GM12878 (cell line): ENCODE results near the gene ECPAS. TPM values are rescaled to one million over a fixed set of nuclear protein-coding genes. Genes with fewer than 3 reads are reported as not detected.
"Not testable (repeated sequence)": the region's sequence is repeated elsewhere in the genome, so short reads cannot be mapped to it uniquely, and the experiment has no call there.

Experiments
- ATAC-seq: fragments of 200-7000 bp; cut with Tn5 transposase; 3 replicates; pipeline ENCODE4 v1.9.1; 2020; ENCODE audit warnings: mild to moderate bottlenecking, moderate library complexity
- BruUV-seq: library from RNA; stranded (reverse); fragments of 400-500 nt; replicated peaks from 2 replicates; lab custom pipeline; 2021; lab: Mats Ljungman, UMichigan
- CTCF ChIA-PET: fragments of 300-600 bp; sonication (Branson Sonifier 250); formaldehyde crosslinking; extraction: SDS; loops from one replicate; lab custom pipeline; 2021; ENCODE audit warnings: inconsistent platforms; lab: Yijun Ruan, JAX
- POLR2A ChIA-PET: fragments of 350-600 bp; formaldehyde crosslinking; extraction: SDS; loops from one replicate; lab custom pipeline; 2021; ENCODE audit warnings: inconsistent platforms; lab: Charles Lee
- RAD21 ChIA-PET: fragments of 300-600 bp; sonication (Branson Sonifier 250); formaldehyde crosslinking; loops from one replicate; lab custom pipeline; 2023; ENCODE audit warnings: antibody characterized with exemption; ENCODE audit not compliant: unreplicated experiment; lab: Charles Lee
- SMC1A ChIA-PET: fragments of 300-600 bp; sonication (Branson Sonifier 250); formaldehyde crosslinking; loops from one replicate; lab custom pipeline; 2023; ENCODE audit not compliant: unreplicated experiment, uncharacterized antibody; lab: Charles Lee
- DNase-seq: peaks from one replicate; pipeline ENCODE4 v3.0.0-alpha.2; 2011; ENCODE audit warnings: low read depth, low spot score
- FAIRE-seq: peaks from 3 replicates; lab custom pipeline; 2011; peaks lifted over from hg19 to GRCh38; lab: Jason Lieb, UNC
- H2AFZ ChIP-seq: 2 replicates; pipeline ENCODE4 v1.6.0; 2011; ENCODE audit warnings: low read depth, low read length, control low read depth; ENCODE audit not compliant: control insufficient read depth
- H3K27ac ChIP-seq: 2 replicates; pipeline ENCODE4 v1.5.1; 2011; ENCODE audit warnings: control low read depth; ENCODE audit not compliant: control insufficient read depth, insufficient read depth
- H3K27me3 ChIP-seq, 2 experiments: replicated peaks in 1 of 2; 2 replicates each; pipeline versions ENCODE4 v1.6.0 to v1.6.1; 2011; ENCODE audit warnings: low read length in 1 of 2; ENCODE audit not compliant: control insufficient read depth in 2 of 2, insufficient read depth in 2 of 2
- H3K36me3 ChIP-seq, 2 experiments: 2 replicates each; pipeline ENCODE4 v1.5.1; 2011; ENCODE audit warnings: low read length in 1 of 2; ENCODE audit not compliant: control insufficient read depth in 2 of 2, insufficient read depth in 2 of 2
- H3K4me1 ChIP-seq: 2 replicates; pipeline ENCODE4 v1.6.1; 2011; ENCODE audit warnings: mild to moderate bottlenecking, low read length, moderate library complexity, mixed read lengths; ENCODE audit not compliant: control insufficient read depth, insufficient read depth
- H3K4me2 ChIP-seq: 2 replicates; pipeline ENCODE4 v1.6.0; 2011; ENCODE audit warnings: control low read depth; ENCODE audit not compliant: control insufficient read depth, insufficient read depth
- H3K4me3 ChIP-seq: fragments of 200-600 bp; sonication (generic); 2 replicates; pipeline ENCODE4 v1.5.1; 2016
- H3K79me2 ChIP-seq: 2 replicates; pipeline ENCODE4 v1.6.0; 2011; ENCODE audit warnings: low read length; ENCODE audit not compliant: control insufficient read depth, insufficient read depth
- H3K9ac ChIP-seq: 2 replicates; pipeline ENCODE4 v1.8.0; 2011; ENCODE audit warnings: low read length, control low read depth, mixed read lengths; ENCODE audit not compliant: control insufficient read depth, insufficient read depth
- H3K9me3 ChIP-seq: replicated peaks from 3 replicates; pipeline ENCODE4 v1.5.1; 2011; ENCODE audit warnings: mild to moderate bottlenecking, low read length; ENCODE audit not compliant: control insufficient read depth, insufficient read depth
- H4K20me1 ChIP-seq: 2 replicates; pipeline ENCODE4 v1.6.0; 2011; ENCODE audit not compliant: control insufficient read depth, insufficient read depth
- BRCA1 ChIP-seq: IDR thresholded peaks from 2 replicates; pipeline ENCODE4 v1.6.1; 2011; ENCODE audit warnings: low read depth, low read length, improper control_type of control experiment
- CHD1 ChIP-seq: IDR thresholded peaks from 2 replicates; pipeline ENCODE4 v1.6.1; 2012; ENCODE audit warnings: low read depth, low read length, improper control_type of control experiment
- E2F4 ChIP-seq: IDR thresholded peaks from 2 replicates; pipeline ENCODE4 v1.6.1; 2012; ENCODE audit warnings: low read depth, low read length, improper control_type of control experiment
- ELK1 ChIP-seq: IDR thresholded peaks from 2 replicates; pipeline ENCODE4 v1.6.1; 2012; ENCODE audit warnings: low read depth, low read length, improper control_type of control experiment
- GABPA ChIP-seq: IDR thresholded peaks from 2 replicates; pipeline ENCODE4 v1.6.1; 2014; ENCODE audit warnings: antibody characterized with exemption, low read depth, mild to moderate bottlenecking, inconsistent platforms
- HDAC2 ChIP-seq: fragments of 200-600 bp; sonication (generic); IDR thresholded peaks from 2 replicates; pipeline ENCODE4 v1.6.1; 2017
- IRF4 ChIP-seq: IDR thresholded peaks from 2 replicates; pipeline ENCODE4 v1.6.1; 2011; ENCODE audit warnings: low read depth, low read length
- MEF2A ChIP-seq: IDR thresholded peaks from 2 replicates; pipeline ENCODE4 v1.6.1; 2011; ENCODE audit warnings: low read depth, mild to moderate bottlenecking, low read length, moderate library complexity; ENCODE audit not compliant: insufficient read depth
- NFIC ChIP-seq: IDR thresholded peaks from 2 replicates; pipeline ENCODE4 v1.6.1; 2012; ENCODE audit warnings: low read depth, mild to moderate bottlenecking, inconsistent platforms, low read length, moderate library complexity
- PKNOX1 ChIP-seq: fragments of 450-650 bp; IDR thresholded peaks from 2 replicates; pipeline ENCODE4 v1.6.1; 2016; ENCODE audit warnings: mild to moderate bottlenecking
- STAT3 ChIP-seq: IDR thresholded peaks from 2 replicates; pipeline ENCODE4 v1.6.1; 2011; ENCODE audit warnings: low read depth, low read length, improper control_type of control experiment
- SUZ12 ChIP-seq: fragments of 200-600 bp; sonication (generic); IDR thresholded peaks from one replicate; pipeline ENCODE4 v1.6.1; 2018; ENCODE audit warnings: antibody characterized with exemption, mild to moderate bottlenecking; ENCODE audit not compliant: unreplicated experiment
- ZBTB33 ChIP-seq: fragments of 450-650 bp; IDR thresholded peaks from 2 replicates; pipeline ENCODE4 v1.6.1; 2017; ENCODE audit warnings: mild to moderate bottlenecking
- ZNF622 ChIP-seq: fragments of 450-650 bp; IDR thresholded peaks from 2 replicates; pipeline ENCODE4 v1.6.1; 2017; ENCODE audit warnings: mild to moderate bottlenecking, inconsistent platforms
- WGBS: methylation state at CpG from one replicate; pipeline ENCODE4 v1.1.6; 2016; ENCODE audit warnings: low lambda C conversion rate; ENCODE audit not compliant: insufficient replicate concordance, insufficient coverage; ENCODE audit errors: missing lambda C conversion rate; 5-methylcytosine and 5-hydroxymethylcytosine counted together
- in situ Hi-C: fragments of 300-500 bp; cut with MboI; formaldehyde crosslinking; loops from 9 replicates; pipeline ENCODE4 v1.14.3; 2018; ENCODE audit warnings: mixed read lengths
- intact Hi-C: fragments of 100-400 bp; cut with micrococcal nuclease; formaldehyde crosslinking; loops from one replicate; pipeline ENCODE4 v1.14.2; 2022; ENCODE audit not compliant: unreplicated experiment
- polyA plus RNA-seq, 11 experiments: library from polyadenylated mRNA; depleted of rRNA in 4 of 11; unstranded in 6 of 11; stranded (reverse) in 5 of 11; fragments of >200 nt; fragmentation: Nextera tagmentation in 4 of 11; fragmentation: Illumina TruSeq in 1 of 11; extraction: Ambion mirVana in 4 of 11; extraction: Trizol in 1 of 11; gene quantifications; 1 replicate in 1 of 11; 2 replicates in 10 of 11; pipeline versions ENCODE4 v1.2.1 to v1.2.3, GENCODE V29; 2011 to 2016; ENCODE audit warnings: inconsistent platforms in 2 of 11, missing spikeins in 2 of 11, low read depth in 1 of 11
- total RNA-seq, 4 experiments: library from RNA; depleted of rRNA in 3 of 4; stranded (reverse); fragments of >200 nt in 3 of 4; fragmentation: Illumina TruSeq in 1 of 4; extraction: Trizol in 1 of 4; gene quantifications; 2 replicates each; pipeline versions ENCODE4 v1.2.1 to v1.2.3, GENCODE V29; 2013 to 2021

ECPAS gene
- total and polyA plus RNA-seq, 10 of the 15 experiments (the other 5 are each of a cell fraction or from before 2014, with no cell fraction given): 11.2 to 69.8 (median 50.1) TPM

GRCh38 chr9:111511581-111511980 is 27.4 kb upstream of the ECPAS start:
- H3K27ac ChIP-seq, H3K4me1 ChIP-seq, RAD21 ChIA-PET, DNase-seq, POLR2A ChIA-PET, H3K27me3 ChIP-seq, SMC1A ChIA-PET, FAIRE-seq, ATAC-seq, H3K4me2 ChIP-seq, H3K9ac ChIP-seq, H3K79me2 ChIP-seq, H3K36me3 ChIP-seq, H3K9me3 ChIP-seq, intact Hi-C loops, H3K4me3 ChIP-seq, CTCF ChIA-PET, in situ Hi-C loops, H4K20me1 ChIP-seq, H2AFZ ChIP-seq, BruUV-seq: not testable (repeated sequence)
- 58% methylated on average over 6 of the region's 6 CpGs for WGBS

GRCh38 chr9:111502506-111502905 is 18.3 kb upstream of the ECPAS start:
- no peak overlapping the region for H3K27ac ChIP-seq
- H2AFZ ChIP-seq: no peak overlapping the region
- no peaks in the 10 kb centered on the region for H3K79me2 ChIP-seq
- ChIA-PET CTCF (no interaction called here), POLR2A (no interaction called here), RAD21 (no interaction called here), SMC1A (interaction anchor here (0.8 kb wide), 1 partner anchor 144 kb away, joined by 3 read pairs; no protein-coding TSS in a partner anchor)
- intact Hi-C loops (no loop called here), in situ Hi-C loops (no loop called here)
- no peak overlapping the region for H3K4me3 ChIP-seq
- H3K4me2 ChIP-seq: no peak overlapping the region
- 44% methylated on average over 3 of the region's 3 CpGs for whole genome bisulfite sequencing
- H3K9ac ChIP-seq: no peak overlapping the region
- no peaks in the 10 kb centered on the region for H4K20me1 ChIP-seq
- H3K4me1 ChIP-seq: no peaks in the 10 kb centered on the region
- H3K27me3 ChIP-seq: no peaks in the 10 kb centered on the region
- DNase-seq (no peak), ATAC-seq (no peak), FAIRE-seq (no peak)
- BruUV-seq: no TSS peak
- H3K36me3 ChIP-seq: no peaks in the 10 kb centered on the region
- no peaks in the 10 kb centered on the region; the same call in 2 of the 3 replicates for H3K9me3 ChIP-seq
- TF ChIP-seq ELK1 (no peak), SUZ12 (no peak), MEF2A (no peak), ZBTB33 (no peak), STAT3 (no peak), HDAC2 (no peak), ZNF622 (no peak), E2F4 (no peak), BRCA1 (no peak), PKNOX1 (no peak), IRF4 (no peak), CHD1 (no peak), GABPA (no peak), NFIC (no peak)
